Testis (tissue), 2 donors: Measurements from ENCODE around the gene CFAP68.

Experiments used
- POLR2A ChIP-seq: fragments of 450-650 bp; IDR thresholded peaks from one replicate; pipeline ENCODE4 v1.6.1; 2017; ENCODE audit warnings: antibody characterized with exemption, mild to moderate bottlenecking, moderate library complexity
- TF ChIP-seq, protein P1 (sequence below), 3 experiments: fragments of 450-650 bp in 2 of 3; fragments of 200-600 bp in 1 of 3; sonication (generic) in 1 of 3; IDR thresholded peaks; one replicate each; pipeline ENCODE4 v1.5.1; 2016 to 2019; ENCODE audit warnings: antibody characterized with exemption in 3 of 3, mild to moderate bottlenecking in 2 of 3, moderate library complexity in 1 of 3

DNA sequence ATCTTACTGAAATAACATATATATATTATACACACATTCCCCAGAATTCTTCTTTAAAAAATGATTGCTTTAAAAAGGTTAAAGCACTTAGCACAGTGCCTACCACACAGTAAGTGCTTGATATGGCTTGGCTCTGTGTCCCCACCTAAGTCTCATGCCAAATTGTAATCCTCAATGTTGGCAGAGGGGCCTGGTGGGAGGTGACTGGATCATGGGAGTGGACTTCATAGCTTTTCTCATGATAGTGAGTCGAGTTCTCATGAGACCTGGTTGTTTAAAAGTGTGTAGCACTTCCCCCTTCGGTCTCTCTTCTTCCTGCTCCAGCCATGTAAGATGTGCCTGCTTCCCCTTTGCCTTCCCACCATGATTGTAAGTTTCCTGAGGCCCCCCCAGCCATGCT lies 26.1 kb downstream of the CFAP68 start:
- TF ChIP-seq POLR2A: no peak
- TF ChIP-seq, protein P1, sequence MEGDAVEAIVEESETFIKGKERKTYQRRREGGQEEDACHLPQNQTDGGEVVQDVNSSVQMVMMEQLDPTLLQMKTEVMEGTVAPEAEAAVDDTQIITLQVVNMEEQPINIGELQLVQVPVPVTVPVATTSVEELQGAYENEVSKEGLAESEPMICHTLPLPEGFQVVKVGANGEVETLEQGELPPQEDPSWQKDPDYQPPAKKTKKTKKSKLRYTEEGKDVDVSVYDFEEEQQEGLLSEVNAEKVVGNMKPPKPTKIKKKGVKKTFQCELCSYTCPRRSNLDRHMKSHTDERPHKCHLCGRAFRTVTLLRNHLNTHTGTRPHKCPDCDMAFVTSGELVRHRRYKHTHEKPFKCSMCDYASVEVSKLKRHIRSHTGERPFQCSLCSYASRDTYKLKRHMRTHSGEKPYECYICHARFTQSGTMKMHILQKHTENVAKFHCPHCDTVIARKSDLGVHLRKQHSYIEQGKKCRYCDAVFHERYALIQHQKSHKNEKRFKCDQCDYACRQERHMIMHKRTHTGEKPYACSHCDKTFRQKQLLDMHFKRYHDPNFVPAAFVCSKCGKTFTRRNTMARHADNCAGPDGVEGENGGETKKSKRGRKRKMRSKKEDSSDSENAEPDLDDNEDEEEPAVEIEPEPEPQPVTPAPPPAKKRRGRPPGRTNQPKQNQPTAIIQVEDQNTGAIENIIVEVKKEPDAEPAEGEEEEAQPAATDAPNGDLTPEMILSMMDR (IDR thresholded peaks at IDR 0.05): no peak
